Upper lobe of left lung (tissue), 6 donors: ENCODE data around the gene KRT78. TPM values are rescaled to one million over a fixed set of nuclear protein-coding genes. Genes with fewer than 3 reads are reported as not detected.

ENCODE experiments used
- ATAC-seq, 2 donors: fragments of 200-7000 bp; cut with Tn5 transposase; one replicate each; pipeline ENCODE4 v1.9.1; 2022; ENCODE audit warnings: mild to moderate bottlenecking in 2 of 2, moderate library complexity in 2 of 2; ENCODE audit not compliant: low FRiP score in 2 of 2
- DNase-seq, 2 donors: peaks; one replicate each; pipeline ENCODE4 v3.0.0-alpha.2; 2019 to 2020
- H3K27ac ChIP-seq, 4 donors: fragments of 200-600 bp; sonication (generic); one replicate each; pipeline ENCODE4 v1.5.1; 2016 to 2019
- H3K27me3 ChIP-seq, 4 donors: fragments of 200-600 bp; sonication (generic); one replicate each; pipeline ENCODE4 v1.5.1; 2017 to 2019
- H3K36me3 ChIP-seq, 4 donors: fragments of 200-600 bp; sonication (generic); one replicate each; pipeline ENCODE4 v1.5.1; 2016 to 2019
- H3K4me1 ChIP-seq, 4 donors: fragments of 200-600 bp; sonication (generic); one replicate each; pipeline ENCODE4 v1.5.1; 2018 to 2019
- H3K4me3 ChIP-seq, 4 donors: fragments of 200-600 bp; sonication (generic); one replicate each; pipeline ENCODE4 v1.5.1; 2017 to 2019; ENCODE audit warnings: mild to moderate bottlenecking in 2 of 4, moderate library complexity in 1 of 4
- H3K9me3 ChIP-seq, 4 donors: fragments of 200-600 bp; sonication (generic); one replicate each; pipeline ENCODE4 v1.5.1; 2018 to 2019
- CTCF ChIP-seq, 6 experiments: fragments of 450-650 bp in 4 of 6; fragments of 200-600 bp in 2 of 6; sonication (generic) in 2 of 6; IDR thresholded peaks; one replicate each; pipeline ENCODE4 v1.5.1; 2016 to 2019; ENCODE audit warnings: antibody characterized with exemption in 6 of 6
- EP300 ChIP-seq, 4 donors: sonication (generic); formaldehyde crosslinking; IDR thresholded peaks; one replicate each; pipeline ENCODE4 v1.5.1; 2017; ENCODE audit warnings: antibody characterized with exemption in 4 of 4, control low read depth in 2 of 4
- POLR2A ChIP-seq, 4 donors: fragments of 450-650 bp; IDR thresholded peaks; one replicate each; pipeline ENCODE4 v1.5.1; 2016 to 2017; ENCODE audit warnings: antibody characterized with exemption in 4 of 4, mild to moderate bottlenecking in 2 of 4
- POLR2AphosphoS5 ChIP-seq, 2 donors: sonication (generic); formaldehyde crosslinking; IDR thresholded peaks; one replicate each; pipeline ENCODE4 v1.5.1; 2017; ENCODE audit warnings: antibody characterized with exemption in 2 of 2
- WGBS, 2 donors: methylation state at CpG; one replicate each; pipeline ENCODE4 v1.1.5; 2017 to 2018; 5-methylcytosine and 5-hydroxymethylcytosine counted together
- total RNA-seq, 6 donors: library from RNA; depleted of rRNA in 4 of 6; stranded (reverse); fragments of >200 nt in 4 of 6; gene quantifications; one replicate each; pipeline versions ENCODE4 v1.1.0 to v1.2.1, GENCODE V29; 2016 to 2021
- donor health status: DM: no; HTN: no; CAD: no; lungs with moderate emphysema.
- donor health status: DM: no; HTN: yes; CAD: no; lungs with severe emphysema.

KRT78 gene
- total RNA-seq, 6 donors from 2014 or later: 0.13 to 0.30 TPM; not detected in 4

GRCh38 chr12:52833922-52834726 lies 14.7 kb downstream of the KRT78 start, which contains the start of gene KRT79:
KRT79 (minus strand) TSS chr12:52834311; CDS start chr12:52834260, 51 bp downstream.
- H3K4me3 ChIP-seq: no peak within 1 kb of the TSS
- TF ChIP-seq POLR2A (IDR thresholded peaks at IDR 0.05) (no peak), EP300 (IDR thresholded peaks at IDR 0.05) (no peak), CTCF (IDR thresholded peaks at IDR 0.05) (no peak), POLR2AphosphoS5 (IDR thresholded peaks at IDR 0.05) (no peak)
- no peaks in the 10 kb centered on the region for H3K9me3 ChIP-seq
- no peak for ATAC-seq
- no peaks in the 10 kb centered on the region for H3K4me1 ChIP-seq
- DNase-seq: no peak
- no peak within 1 kb of the TSS for H3K27ac ChIP-seq
- no peaks in the 10 kb centered on the region for H3K27me3 ChIP-seq
- H3K36me3 ChIP-seq: no peaks in the 10 kb centered on the region
- WGBS, 2 donors: 86 to 91% methylated on average over 12 to 20 of the region's 22 CpGs

- H3K9me3 ChIP-seq: no peaks in the 10 kb centered on the region
- TF ChIP-seq POLR2A (IDR thresholded peaks at IDR 0.05) (no peak), EP300 (IDR thresholded peaks at IDR 0.05) (no peak), CTCF (IDR thresholded peaks at IDR 0.05) (no peak)
- no peak overlapping the region for H3K4me3 ChIP-seq
- ATAC-seq (no peak), DNase-seq (no peak)
- H3K27me3 ChIP-seq: no peaks in the 10 kb centered on the region
- no peaks in the 10 kb centered on the region for H3K4me1 ChIP-seq
- H3K36me3 ChIP-seq: no peaks in the 10 kb centered on the region
- WGBS, 2 donors: 93% methylated on average over 17 to 20 of the region's 20 CpGs
- no peak overlapping the region for H3K27ac ChIP-seq
These were observed 15.5 kb downstream of the KRT78 start for GRCh38 chr12:52832985-52833905.

GRCh38 chr12:52832451-52832850 lies 16.3 kb downstream of the KRT78 start:
- H3K9me3 ChIP-seq: no peaks in the 10 kb centered on the region
- TF ChIP-seq CTCF (IDR thresholded peaks at IDR 0.05) (no peak), POLR2AphosphoS5 (IDR thresholded peaks at IDR 0.05) (no peak), EP300 (IDR thresholded peaks at IDR 0.05) (no peak), POLR2A (IDR thresholded peaks at IDR 0.05) (no peak)
- H3K4me3 ChIP-seq: no peak overlapping the region
- H3K36me3 ChIP-seq: no peaks in the 10 kb centered on the region
- DNase-seq (no peak), ATAC-seq (no peak)
- no peaks in the 10 kb centered on the region for H3K4me1 ChIP-seq
- no peaks in the 10 kb centered on the region for H3K27me3 ChIP-seq
- WGBS, 2 donors: 83 to 86% methylated on average over 3 of the region's 3 CpGs
- H3K27ac ChIP-seq: no peak overlapping the region

- Histone ChIP-seq H3K36me3 (no peaks in the 10 kb centered on the region), H3K9me3 (no peaks in the 10 kb centered on the region), H3K27ac (no peak overlapping the region), H3K4me3 (no peak overlapping the region), H3K27me3 (no peaks in the 10 kb centered on the region), H3K4me1 (no peaks in the 10 kb centered on the region)
- ATAC-seq (no peak), DNase-seq (no peak)
- WGBS, 2 donors: 83 to 86% methylated on average over 5 to 7 of the region's 7 CpGs
- TF ChIP-seq POLR2AphosphoS5 (IDR thresholded peaks at IDR 0.05) (no peak), POLR2A (IDR thresholded peaks at IDR 0.05) (no peak), EP300 (IDR thresholded peaks at IDR 0.05) (no peak), CTCF (IDR thresholded peaks at IDR 0.05) (no peak)
These were observed 17.5 kb downstream of the KRT78 start for GRCh38 chr12:52831251-52831650.
